Measurements from ENCODE around the gene TMEM72.

The TMEM72 gene

GRCh38 chr10:44956717-44957706 is 45.9 kb downstream of the TMEM72 start:
- no peak for DNase-seq

- DNase-seq, result no peak
Observed at GRCh38 chr10:44958196-44958897, 47.2 kb downstream of the TMEM72 start.

- no peak for DNase-seq
Observed at GRCh38 chr10:44958898-44959246, 47.7 kb downstream of the TMEM72 start.

- DNase-seq, result peak; percentile 47 to 54
Observed at GRCh38 chr10:44959247-44960087, 48.3 kb downstream of the TMEM72 start, which contains the start of gene RASSF4. TSS of gene RASSF4 (plus strand) at chr10:44959802. CDS start at chr10:44970203, 10,401 bp downstream.

- no peak for DNase-seq
Observed at GRCh38 chr10:44960088-44960460, 48.9 kb downstream of the TMEM72 start.

GRCh38 chr10:44960482-44961229 is 49.5 kb downstream of the TMEM72 start:
- no peak for DNase-seq

GRCh38 chr10:44961230-44961571 is 50.1 kb downstream of the TMEM72 start:
- DNase-seq, result no peak

GRCh38 chr10:44961931-44962750 is 51.0 kb downstream of the TMEM72 start:
- no peak for DNase-seq

GRCh38 chr10:44962870-44963738 is 52.0 kb downstream of the TMEM72 start:
- peak; percentile 59 to 67 for DNase-seq

- peak in 1 of 2 experiments; percentile 19 for DNase-seq
Observed at GRCh38 chr10:44963772-44964633, 52.9 kb downstream of the TMEM72 start.

- DNase-seq, result no peak
Observed at GRCh38 chr10:44965104-44965503, 54.0 kb downstream of the TMEM72 start.

- DNase-seq, result peak in 1 of 2 experiments; percentile 25
Observed at GRCh38 chr10:44965651-44966097, 54.5 kb downstream of the TMEM72 start.

GRCh38 chr10:44966129-44966815 is 55.1 kb downstream of the TMEM72 start:
- DNase-seq, result no peak

- no peak for DNase-seq
Observed at GRCh38 chr10:44966816-44967509, 55.8 kb downstream of the TMEM72 start.

- DNase-seq, result no peak
Observed at GRCh38 chr10:44967616-44968015, 56.5 kb downstream of the TMEM72 start.

- DNase-seq, result no peak
Observed at GRCh38 chr10:44968091-44968490, 57.0 kb downstream of the TMEM72 start.

GRCh38 chr10:44968500-44969400 is 57.6 kb downstream of the TMEM72 start:
- no peak for DNase-seq

Data from SHP77 (cell line).